Measurements from ENCODE around the gene RANBP9.
A peak's percentile ranks its signal among the peaks of the same experiment; 100 is the strongest.

RANBP9 gene

DNA sequence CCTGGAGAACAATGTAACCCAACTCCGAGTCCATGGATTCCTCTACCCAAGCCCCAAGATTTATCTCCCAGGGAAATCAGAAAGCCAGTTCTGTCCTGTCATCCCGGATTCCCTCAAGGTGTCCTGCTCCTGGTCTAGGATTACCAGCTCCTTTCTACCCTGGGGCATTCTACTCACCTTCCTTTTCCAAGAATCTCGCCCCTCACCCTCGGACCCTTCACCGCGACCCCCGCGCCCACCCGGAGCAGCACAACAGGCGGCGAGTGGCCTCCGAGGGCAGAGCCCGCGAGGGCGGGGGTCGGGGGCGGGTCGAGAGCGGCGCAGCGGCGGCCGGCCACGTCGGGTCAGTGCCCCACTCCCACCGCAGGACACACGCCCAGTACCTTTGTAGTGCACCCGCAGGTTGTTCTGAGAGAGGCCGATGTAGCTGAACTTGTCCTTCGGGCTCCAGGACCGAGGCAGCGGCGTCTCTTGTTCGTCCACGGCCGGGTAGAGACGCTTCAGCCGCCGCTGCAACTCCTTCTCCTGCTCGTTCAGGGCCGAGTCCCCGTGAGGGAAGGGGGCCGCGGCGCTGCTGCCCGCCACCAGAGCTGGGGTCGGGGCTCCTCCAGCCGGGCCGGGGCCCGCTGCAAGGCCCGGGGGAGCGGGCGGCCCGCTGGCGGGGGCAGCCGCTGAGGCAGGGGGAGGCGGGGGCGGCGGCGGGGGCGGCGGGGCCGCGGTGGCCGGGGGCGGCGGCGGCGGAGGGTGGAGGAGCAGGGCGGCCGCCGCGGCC, 897 bp downstream of the RANBP9 start:
- peak in 1 of 3 experiments; percentile 37 for DNase-seq (ENCODE audit: low read depth in 3 of 3)

DNA sequence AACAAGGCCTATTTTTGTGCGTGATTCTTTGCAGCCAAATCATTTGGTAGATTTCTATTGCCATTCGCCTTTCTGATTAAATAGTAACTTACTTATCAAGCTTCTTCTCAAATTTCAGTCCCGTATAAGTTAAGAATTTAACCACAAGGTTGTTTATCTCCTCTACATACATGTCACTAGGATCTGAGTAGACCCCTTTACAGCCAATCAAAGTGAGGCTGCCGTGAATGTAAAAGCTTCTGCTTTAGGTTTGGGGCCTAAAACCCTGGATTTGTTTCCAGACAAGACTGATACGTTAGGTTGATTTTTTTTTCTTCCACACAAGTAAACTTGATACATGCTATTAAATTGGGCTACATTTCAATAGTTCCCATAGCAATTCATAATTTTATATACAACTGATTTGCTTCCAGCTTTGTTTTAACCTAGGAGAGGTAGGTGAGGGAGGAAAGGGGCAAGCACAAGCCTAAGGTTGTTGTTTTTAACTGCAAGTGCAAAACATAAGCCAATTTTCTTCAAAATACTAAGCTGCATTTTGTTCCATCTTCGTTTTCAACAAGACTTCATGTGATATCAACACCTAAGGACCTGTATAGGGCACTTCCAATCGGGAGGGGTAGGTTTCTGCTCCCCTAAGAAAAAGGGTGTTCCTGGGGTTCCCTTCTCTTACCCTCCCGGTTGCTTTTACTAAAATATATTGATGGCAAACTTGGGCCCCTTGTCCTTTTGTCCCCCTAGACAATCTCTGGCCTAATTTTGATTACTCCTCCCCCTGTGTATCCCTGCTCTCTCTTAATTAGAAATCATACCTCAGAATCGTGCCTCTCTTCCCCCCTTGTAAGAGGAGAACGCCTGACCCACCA, 1.7 kb downstream of the RANBP9 start:
- DNase-seq (ENCODE audit: low read depth in 3 of 3): no peak

DNA sequence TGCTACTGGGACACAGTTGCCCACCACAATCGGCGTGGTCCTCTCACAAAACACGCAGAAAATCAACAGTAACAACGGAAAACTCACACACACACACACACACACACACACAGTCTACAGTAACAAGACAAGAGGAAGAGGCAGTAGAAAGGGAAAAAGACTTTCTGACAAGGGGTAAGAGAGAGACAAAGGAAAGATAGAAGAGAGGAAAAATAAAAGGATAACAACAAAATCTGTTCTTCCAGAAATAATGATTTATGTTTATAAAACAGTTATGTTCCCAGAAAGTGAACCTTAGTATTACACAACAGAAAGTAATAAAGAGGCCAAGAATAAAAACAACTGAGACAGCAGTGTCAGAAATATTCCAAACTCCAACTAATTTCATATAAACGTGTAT, 2.9 kb downstream of the RANBP9 start:
- no peak for DNase-seq (ENCODE audit: low read depth in 3 of 3)

DNA sequence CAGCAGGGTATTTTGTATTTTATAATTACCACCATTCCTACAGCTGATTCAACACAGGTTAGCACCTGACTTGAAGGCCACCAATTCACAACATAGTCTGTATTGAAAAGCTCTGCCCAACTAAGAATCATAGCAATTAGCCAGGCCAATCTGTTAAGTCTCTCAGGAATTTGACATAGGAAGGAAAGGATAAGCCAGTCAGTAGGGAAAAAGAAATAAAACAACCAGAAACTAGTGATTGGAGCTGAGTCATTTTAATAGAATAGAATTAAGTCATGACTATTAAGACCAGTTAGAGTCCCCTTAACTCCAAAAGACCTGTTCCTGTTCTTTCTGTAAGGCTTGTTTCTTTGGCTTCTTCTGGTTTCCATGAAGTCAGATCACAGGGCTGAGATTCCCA, 8.1 kb downstream of the RANBP9 start:
- no peak for DNase-seq (ENCODE audit: low read depth in 3 of 3)

- DNase-seq (ENCODE audit: low read depth in 3 of 3): no peak
Measured at GRCh38 chr6:13702809-13703302, 8.8 kb downstream of the RANBP9 start.

GRCh38 chr6:13700232-13700631, 11.4 kb downstream of the RANBP9 start:
- DNase-seq (ENCODE audit: low read depth in 3 of 3): no peak

GRCh38 chr6:13698715-13699114, 12.9 kb downstream of the RANBP9 start:
- no peak for DNase-seq (ENCODE audit: low read depth in 3 of 3)

DNA sequence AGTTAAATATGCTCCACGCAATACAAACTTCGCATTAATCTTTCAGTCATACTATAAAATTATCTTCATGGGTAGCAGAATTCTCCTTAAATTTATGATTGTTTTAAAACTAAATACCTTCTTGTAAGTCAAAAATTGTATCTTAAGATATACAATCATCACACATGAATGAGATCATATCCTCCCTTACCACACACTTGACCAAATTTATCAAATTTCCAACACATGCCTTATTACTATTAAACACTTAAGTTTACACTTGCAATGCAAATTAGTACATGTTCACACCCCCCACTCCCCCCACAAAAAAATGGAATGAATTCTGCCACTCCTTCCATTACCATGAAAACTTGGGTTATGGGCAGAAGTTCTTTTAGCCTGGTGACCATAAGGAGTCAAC, 13.8 kb downstream of the RANBP9 start:
- no peak for DNase-seq (ENCODE audit: low read depth in 3 of 3)

DNA sequence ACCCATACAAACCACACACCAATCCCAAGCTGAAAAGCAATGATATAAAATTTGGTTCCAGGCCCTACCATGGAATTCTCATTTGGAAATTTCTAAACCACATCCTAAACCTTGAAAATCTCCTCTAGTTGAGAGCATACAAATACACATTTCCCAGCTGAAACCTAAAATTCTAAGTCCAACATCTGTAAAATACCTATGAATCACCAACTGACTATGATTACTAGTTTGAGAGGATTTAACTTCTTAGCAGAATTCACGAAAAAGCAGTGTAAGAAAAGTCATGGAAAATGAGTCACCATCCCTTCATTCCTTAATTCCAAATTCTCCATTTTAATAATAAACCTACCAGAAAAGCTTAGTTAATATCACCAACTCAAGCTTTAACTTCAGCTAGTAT, 15.4 kb downstream of the RANBP9 start:
- no peak for DNase-seq (ENCODE audit: low read depth in 3 of 3)

GRCh38 chr6:13695252-13695651, 16.4 kb downstream of the RANBP9 start:
- DNase-seq (ENCODE audit: low read depth in 3 of 3): no peak

GRCh38 chr6:13694562-13694961, 17.1 kb downstream of the RANBP9 start:
- DNase-seq (ENCODE audit: low read depth in 3 of 3): no peak

DNA sequence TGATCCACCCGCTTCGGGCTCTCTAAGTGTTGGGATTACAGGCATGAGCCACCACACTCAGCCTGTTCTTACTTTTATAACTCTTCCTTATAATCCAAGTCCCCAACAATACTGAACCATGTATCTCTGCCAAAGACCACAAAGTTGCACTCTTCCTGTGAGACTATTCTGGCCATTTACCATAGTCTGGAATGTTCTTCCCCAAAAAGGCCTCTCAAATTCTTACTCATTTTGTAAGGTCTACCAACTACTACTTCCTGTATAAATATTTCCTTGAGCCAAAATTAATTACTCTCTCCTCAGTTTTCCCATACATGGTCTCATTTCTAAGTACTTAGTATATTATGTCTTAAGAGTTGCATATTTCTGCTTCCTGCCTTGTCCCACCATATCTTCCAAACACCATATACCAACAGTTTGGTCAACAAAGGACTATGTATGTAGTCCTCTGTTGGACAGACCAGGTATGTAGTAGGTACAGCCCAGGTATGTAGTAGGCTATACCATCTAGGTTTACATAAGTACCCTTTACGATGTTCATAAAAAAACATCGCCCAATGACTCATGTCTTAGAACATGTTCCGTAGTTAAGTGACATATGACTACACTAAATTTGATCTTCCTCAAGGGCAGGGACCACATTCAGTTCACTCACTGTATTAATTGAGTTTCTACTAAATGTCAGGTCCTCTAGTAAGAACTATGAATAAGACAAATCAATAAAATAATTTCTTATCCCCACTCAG, 22.0 kb downstream of the RANBP9 start:
- DNase-seq (ENCODE audit: low read depth in 3 of 3): no peak

DNA sequence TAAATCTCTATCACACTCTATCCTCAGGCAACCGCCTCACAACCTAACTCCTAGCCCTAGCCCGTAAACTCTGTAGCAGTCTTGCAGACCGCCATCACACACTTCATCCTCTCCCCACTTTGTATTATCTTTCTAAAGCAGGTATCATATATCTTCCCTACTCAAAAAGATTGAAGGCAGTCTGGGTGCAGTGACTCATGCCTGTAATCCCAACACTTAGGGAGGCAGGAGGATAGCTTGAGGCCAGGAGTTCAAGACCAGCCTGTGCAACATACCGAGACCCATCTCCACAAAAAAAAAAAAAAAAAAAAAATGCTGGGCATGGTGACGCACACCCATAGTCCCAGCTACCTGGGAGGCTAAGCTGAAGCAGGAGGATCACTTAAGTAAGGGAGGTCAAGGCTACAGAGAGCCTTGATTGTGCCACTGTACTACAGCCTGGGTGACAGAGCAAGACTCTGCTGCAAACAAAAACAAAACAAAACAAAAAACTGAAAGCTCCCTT, 22.9 kb downstream of the RANBP9 start:
- DNase-seq (ENCODE audit: low read depth in 3 of 3): no peak

DNA sequence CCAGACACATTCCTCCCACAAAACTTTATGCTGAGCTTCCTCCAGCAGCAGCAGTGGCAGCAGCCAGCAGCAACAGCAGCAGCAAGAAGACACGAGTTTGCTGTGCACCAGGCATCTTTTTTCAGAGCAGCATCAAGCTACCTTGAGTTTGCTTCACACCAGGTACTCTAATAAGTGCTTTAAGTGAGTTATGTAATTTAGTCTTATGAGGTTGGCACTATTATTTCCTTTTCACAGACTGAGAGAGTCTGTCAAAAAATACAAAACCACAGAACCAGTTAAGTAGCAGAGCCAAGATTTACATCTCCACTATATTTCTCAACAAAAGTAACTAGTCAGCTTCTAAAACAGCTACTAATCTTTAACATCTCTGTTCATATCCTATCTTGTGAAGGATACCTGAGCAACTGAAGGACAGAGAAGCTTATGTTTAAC, 23.7 kb downstream of the RANBP9 start:
- no peak for DNase-seq (ENCODE audit: low read depth in 3 of 3)

DNA sequence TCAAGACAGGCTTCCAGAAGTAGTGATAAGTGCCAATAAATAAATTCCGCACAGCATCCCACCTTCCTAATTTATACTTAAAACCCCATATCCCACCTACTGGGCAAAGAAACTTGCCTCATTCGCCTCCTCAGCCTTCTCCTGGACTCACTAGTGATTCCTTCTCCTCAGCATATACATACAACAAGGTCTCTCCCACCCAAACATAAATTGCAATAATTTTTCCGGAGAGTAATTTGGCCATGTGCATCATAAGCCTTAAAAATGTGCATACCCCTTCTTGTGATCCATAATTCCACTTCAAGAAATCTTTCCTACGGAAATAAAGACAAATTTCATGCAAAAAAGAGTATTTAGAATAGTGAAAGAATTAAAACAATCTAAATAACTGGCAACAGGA, 26.8 kb downstream of the RANBP9 start:
- DNase-seq (ENCODE audit: low read depth in 3 of 3): no peak

DNA sequence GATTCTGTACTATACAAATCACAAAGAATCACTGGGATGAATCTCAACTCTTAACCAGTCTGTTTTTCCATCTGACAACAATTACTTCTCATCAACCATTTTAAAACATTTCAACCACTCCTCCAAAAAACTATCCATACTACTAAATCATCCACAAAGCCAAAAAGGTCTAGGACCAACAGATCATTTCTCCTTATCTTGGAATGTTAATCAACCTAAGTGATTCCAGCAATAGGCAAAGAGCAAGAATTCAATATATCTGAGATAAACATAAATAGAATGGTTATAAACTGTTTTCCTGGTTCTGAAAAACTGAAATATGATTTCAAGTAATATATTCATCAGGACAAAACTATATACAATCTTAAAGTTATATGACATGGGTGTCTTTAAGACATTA, 28.6 kb downstream of the RANBP9 start:
- DNase-seq (ENCODE audit: low read depth in 3 of 3): no peak

GRCh38 chr6:13682346-13682745, 29.3 kb downstream of the RANBP9 start:
- no peak for DNase-seq (ENCODE audit: low read depth in 3 of 3)

DNA sequence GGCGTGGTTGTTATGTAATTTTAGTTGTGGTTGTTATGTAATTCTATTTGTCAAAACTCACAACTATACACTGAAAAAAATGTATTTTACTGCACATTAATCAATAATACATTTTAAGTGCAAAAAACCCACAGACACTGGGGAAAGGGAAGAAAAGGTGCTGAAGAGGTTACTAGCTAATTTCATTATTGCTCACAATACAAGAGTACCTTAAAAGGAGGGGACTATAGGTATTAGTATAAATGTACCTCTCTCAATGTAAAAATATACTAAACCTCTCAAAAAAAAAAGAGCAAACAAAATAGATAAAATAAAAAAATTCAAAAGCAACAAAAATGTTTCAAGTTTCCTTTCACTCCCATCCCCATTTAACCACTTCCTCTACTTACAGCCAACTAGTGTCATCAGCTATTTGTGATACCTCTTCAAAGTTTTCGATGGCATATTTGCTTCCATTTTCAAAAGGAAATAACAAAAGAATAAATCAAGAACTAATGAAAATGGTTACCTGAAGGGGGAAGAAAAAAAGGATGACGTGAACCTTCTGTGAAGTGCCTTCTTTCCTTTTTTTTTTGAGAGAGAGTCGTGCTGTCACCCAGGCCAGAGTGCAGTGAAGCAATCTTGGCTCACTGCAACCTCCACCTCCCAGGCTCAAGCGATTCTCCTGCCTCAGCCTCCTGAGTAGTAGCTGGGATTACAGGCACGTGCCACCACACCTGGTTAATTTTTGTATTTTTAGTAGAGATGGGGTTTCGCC, 30.2 kb downstream of the RANBP9 start:
- DNase-seq (ENCODE audit: low read depth in 3 of 3): no peak

DNA sequence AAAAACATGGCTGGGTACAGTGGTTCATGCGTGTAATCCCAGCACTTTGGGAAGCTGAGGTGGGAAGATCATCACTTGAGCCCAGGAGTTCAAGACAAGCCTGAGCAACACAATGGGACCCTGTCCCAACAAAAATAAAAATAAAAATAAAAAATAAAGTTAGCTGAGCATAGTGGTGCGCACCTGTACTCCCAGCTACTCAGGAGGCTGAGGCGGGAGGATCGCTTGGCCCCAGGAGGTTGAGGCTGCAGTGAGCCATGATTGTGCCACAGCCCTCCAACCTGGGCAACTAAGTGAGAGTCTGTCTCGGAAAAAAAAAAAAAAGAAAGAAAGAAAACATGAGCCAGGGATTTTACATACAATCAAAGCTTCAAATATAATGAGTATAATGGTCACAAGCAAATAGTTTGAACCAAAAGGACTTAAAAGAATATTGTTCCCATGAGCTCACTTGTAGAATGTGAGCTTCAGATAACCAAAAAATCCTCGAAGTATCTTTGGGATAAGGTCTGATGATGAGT, 31.1 kb downstream of the RANBP9 start:
- no peak for DNase-seq (ENCODE audit: low read depth in 3 of 3)

DNA sequence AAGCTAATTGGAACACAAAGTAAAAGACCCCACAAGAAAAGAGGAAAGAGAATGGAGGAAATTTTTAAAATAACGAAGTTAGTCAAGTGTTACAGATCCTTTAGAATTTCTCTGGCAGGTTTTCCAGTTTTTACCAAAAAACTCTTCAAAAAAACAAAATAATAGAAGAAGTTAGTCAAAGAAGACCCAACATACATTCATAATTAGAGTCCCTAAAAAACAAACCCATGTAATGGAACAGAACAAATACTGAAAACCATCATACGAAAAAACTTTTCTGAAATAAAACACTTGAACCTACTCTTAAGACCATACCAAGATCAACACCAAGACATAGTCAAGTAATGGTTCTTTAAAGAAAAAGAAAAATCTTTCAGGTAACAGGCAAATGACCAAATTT, 31.6 kb downstream of the RANBP9 start:
- DNase-seq (ENCODE audit: low read depth in 3 of 3): no peak

Data from stimulated activated CD4-positive, alpha-beta T cell treated with anti-CD3 and anti-CD28 coated beads, TNF-alpha, amount 100 ng/mL, for 24 hours (primary cell).